HEK293T (cell line): ENCODE data around the gene MADD.

ENCODE experiments used
- ARNT ChIP-seq: fragments of 450-650 bp; IDR thresholded peaks from 2 replicates; pipeline ENCODE4 v1.6.1; 2017; ENCODE audit warnings: mild to moderate bottlenecking
- BHLHE40 ChIP-seq: fragments of 450-650 bp; IDR thresholded peaks from 2 replicates; pipeline ENCODE4 v1.6.1; 2016; ENCODE audit warnings: mild to moderate bottlenecking, moderate library complexity, borderline replicate concordance
- ELF4 ChIP-seq: fragments of 450-650 bp; IDR thresholded peaks from 2 replicates; pipeline ENCODE4 v1.6.1; 2017; ENCODE audit warnings: antibody characterized with exemption
- FOXA1 ChIP-seq: fragments of 450-650 bp; IDR thresholded peaks from 2 replicates; pipeline ENCODE4 v1.6.1; 2016; ENCODE audit warnings: mild to moderate bottlenecking
- FOXM1 ChIP-seq: fragments of 450-650 bp; IDR thresholded peaks from 2 replicates; pipeline ENCODE4 v1.6.1; 2017; ENCODE audit warnings: mild to moderate bottlenecking, borderline replicate concordance
- HDGF ChIP-seq: fragments of 450-650 bp; IDR thresholded peaks from 2 replicates; pipeline ENCODE4 v1.6.1; 2017; ENCODE audit warnings: antibody characterized with exemption, borderline replicate concordance
- L3MBTL2 ChIP-seq: fragments of 450-650 bp; conservative IDR thresholded peaks from 2 replicates; pipeline ENCODE4 v1.6.1; 2016; ENCODE audit warnings: mild to moderate bottlenecking
- NFRKB ChIP-seq: fragments of 450-650 bp; IDR thresholded peaks from 2 replicates; pipeline ENCODE4 v1.6.1; 2016; ENCODE audit warnings: mild to moderate bottlenecking, moderate library complexity
- PKNOX1 ChIP-seq: fragments of 450-650 bp; IDR thresholded peaks from 2 replicates; pipeline ENCODE4 v1.6.1; 2016
- SP1 ChIP-seq: fragments of 450-650 bp; IDR thresholded peaks from 2 replicates; pipeline ENCODE4 v1.6.1; 2017
- SUZ12 ChIP-seq: fragments of 450-650 bp; IDR thresholded peaks from 2 replicates; pipeline ENCODE4 v1.6.1; 2016; ENCODE audit warnings: mild to moderate bottlenecking
- TARDBP ChIP-seq: fragments of 450-650 bp; IDR thresholded peaks from 2 replicates; pipeline ENCODE4 v1.6.1; 2016
- ZNF384 ChIP-seq: fragments of 450-650 bp; IDR thresholded peaks from 2 replicates; pipeline ENCODE4 v1.6.1; 2016

- no peak for TF ChIP-seq FOXM1
- no peak for TF ChIP-seq SUZ12
- no peak for TF ChIP-seq ELF4
- no peak for TF ChIP-seq PKNOX1
- no peak for TF ChIP-seq ARNT
- no peak for TF ChIP-seq NFRKB
- no peak for TF ChIP-seq L3MBTL2
- TF ChIP-seq BHLHE40: no peak
- TF ChIP-seq FOXA1: no peak
- TF ChIP-seq HDGF: no peak
- no peak for TF ChIP-seq ZNF384
- TF ChIP-seq SP1: no peak
- no peak for TF ChIP-seq TARDBP
These were observed 49.5 kb upstream of the MADD start for GRCh38 chr11:47220401-47220821.
